ENCODE results near the gene YWHAH.

GRCh38 chr22:31950226-31950625 is 5.9 kb downstream of the YWHAH start:
- TF ChIP-seq CTCF (IDR thresholded peaks at IDR 0.05), result no peak
- no peak for TF ChIP-seq POLR2AphosphoS5 (IDR thresholded peaks at IDR 0.05)
- no peak for TF ChIP-seq POLR2A (IDR thresholded peaks at IDR 0.05)
